ENCODE data around the gene COPG2. TPM values are rescaled to one million over a fixed set of nuclear protein-coding genes. Genes with fewer than 3 reads are reported as not detected.

Gene COPG2
- 19.9 TPM for polyA plus RNA-seq (2013, experiment 1 of 2)
- polyA plus RNA-seq (2013, experiment 2 of 2), result 19.5 TPM

DNA sequence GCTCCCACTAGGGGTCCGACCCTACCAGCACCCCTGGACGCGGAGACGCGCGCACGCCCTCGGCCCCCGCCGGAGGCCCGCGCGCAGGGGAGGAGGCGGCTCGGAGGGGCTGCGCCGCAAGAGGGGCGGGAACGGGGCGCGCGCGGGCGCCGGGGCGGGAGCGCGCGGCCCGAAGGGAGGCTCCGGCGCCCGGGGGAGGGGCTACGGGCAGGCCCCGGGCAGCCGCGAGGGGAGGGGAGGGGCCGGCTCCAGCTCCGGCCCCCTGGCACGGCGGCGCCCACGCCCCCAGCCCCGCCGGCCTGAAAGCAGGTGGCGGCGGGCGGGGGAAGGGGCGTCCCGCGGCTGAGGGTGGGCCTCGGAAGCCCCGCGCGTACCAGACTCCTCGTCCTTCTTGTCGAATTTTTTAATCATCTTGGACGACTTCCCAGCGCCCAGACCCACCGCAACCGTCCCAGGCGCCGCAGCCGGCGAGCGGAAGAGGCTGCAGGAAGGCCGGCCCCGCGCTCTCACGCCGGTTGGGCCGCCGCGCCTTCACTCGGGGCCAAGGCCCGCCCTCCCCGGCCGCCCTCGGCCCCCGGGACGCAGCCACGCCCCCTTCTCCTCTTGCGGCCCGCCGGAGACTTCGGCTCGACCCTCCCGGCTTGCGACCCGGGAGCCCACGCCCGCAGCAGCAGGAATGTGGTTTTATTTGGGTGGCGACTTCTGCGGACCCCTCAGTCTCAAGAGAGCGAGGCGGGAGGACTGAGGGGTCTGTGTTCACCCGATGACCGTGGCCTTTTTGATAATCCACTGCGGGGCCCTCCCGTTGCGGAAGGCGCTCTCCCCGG, at the start of gene COPG2:
Gene COPG2, minus strand, starts transcription at position 491 of the 827 bp plus-strand sequence. Its CDS starts 80 bp downstream, at position 411.
- Histone ChIP-seq H2BK15ac (ENCODE audit: low read depth, poor library complexity, severe bottlenecking) (peak within 1 kb of the TSS; percentile 99), H3K9ac (ENCODE audit: low read length) (peak within 1 kb of the TSS; percentile 90), H3K18ac (ENCODE audit: low read depth in 1 of 2, low read length in 2 of 2) (peak within 1 kb of the TSS; percentile 86 to 93), H3K79me1 (replicated peaks; ENCODE audit: low read length, poor library complexity, severe bottlenecking) (peaks cover 5% of the 10 kb centered on the region), H4K8ac (ENCODE audit: low read length) (peak within 1 kb of the TSS; percentile 95), H4K91ac (ENCODE audit: low read length) (peak within 1 kb of the TSS; percentile 76), H3K4me2 (ENCODE audit: low read length, poor library complexity, severe bottlenecking) (peak within 1 kb of the TSS; percentile 74), H3K23ac (ENCODE audit: low read length in 2 of 2) (peak within 1 kb of the TSS in 1 of 2 experiments; percentile 37), H3K27me3 (ENCODE audit: control insufficient read depth in 1 of 2, insufficient read depth in 1 of 2, low read length in 2 of 2) (no peaks in the 10 kb centered on the region), H2BK120ac (ENCODE audit: low read depth, low read length) (no peak within 1 kb of the TSS), H2BK5ac (ENCODE audit: low read depth, low read length, poor library complexity, severe bottlenecking) (no peak within 1 kb of the TSS), H2AFZ (ENCODE audit: low read depth, low read length) (peak within 1 kb of the TSS; percentile 92), H3K27ac (ENCODE audit: low read length, poor library complexity, severe bottlenecking) (peak within 1 kb of the TSS; percentile 55), H3K14ac (ENCODE audit: low read length in 2 of 2) (peak within 1 kb of the TSS in 1 of 2 experiments; percentile 98), H3K36me3 (ENCODE audit: control insufficient read depth in 1 of 2, insufficient read depth in 2 of 2, low read depth in 1 of 2, low read length in 2 of 2) (peaks cover 3 to 12% of the 10 kb centered on the region in 2 experiments), H2BK12ac (ENCODE audit: low read length in 2 of 2) (peak within 1 kb of the TSS in 1 of 2 experiments; percentile 88), H2AK5ac (ENCODE audit: low read length, severe bottlenecking) (peak within 1 kb of the TSS; percentile 29), H3K4ac (ENCODE audit: low read depth in 1 of 2, low read length in 2 of 2) (peak within 1 kb of the TSS in 1 of 2 experiments; percentile 74), H3K4me3 (ENCODE audit: insufficient read depth in 1 of 2, low read depth in 1 of 2, low read length in 2 of 2) (peak within 1 kb of the TSS; percentile 92 to 97), H3K9me3 (ENCODE audit: control insufficient read depth, low read length) (no peaks in the 10 kb centered on the region), H3K4me1 (ENCODE audit: control insufficient read depth, insufficient read depth, low read depth, low read length) (peaks cover 4% of the 10 kb centered on the region)
- peak; percentile 85 for DNase-seq
- under 1% methylated on average over 53 of the region's 103 CpGs for WGBS

- H2BK5ac ChIP-seq (ENCODE audit: low read depth, low read length, poor library complexity, severe bottlenecking), result no peak overlapping the region
- H3K14ac ChIP-seq (ENCODE audit: low read length in 2 of 2), result no peak overlapping the region
- H2AK5ac ChIP-seq (ENCODE audit: low read length, severe bottlenecking), result no peak overlapping the region
- H3K23ac ChIP-seq (ENCODE audit: low read length in 2 of 2), result no peak overlapping the region
- no peak for DNase-seq
- H3K79me1 ChIP-seq (replicated peaks; ENCODE audit: low read length, poor library complexity, severe bottlenecking), result no peaks in the 10 kb centered on the region
- H3K27me3 ChIP-seq (ENCODE audit: control insufficient read depth in 1 of 2, insufficient read depth in 1 of 2, low read length in 2 of 2), result peaks cover 0 to 10% of the 10 kb centered on the region in 2 experiments
- no peak overlapping the region for H2BK120ac ChIP-seq (ENCODE audit: low read depth, low read length)
- H3K4me1 ChIP-seq (ENCODE audit: control insufficient read depth, insufficient read depth, low read depth, low read length), result no peaks in the 10 kb centered on the region
- H4K8ac ChIP-seq (ENCODE audit: low read length), result no peak overlapping the region
- H3K4me3 ChIP-seq (ENCODE audit: insufficient read depth in 1 of 2, low read depth in 1 of 2, low read length in 2 of 2), result no peak overlapping the region
- no peak overlapping the region for H3K4ac ChIP-seq (ENCODE audit: low read depth in 1 of 2, low read length in 2 of 2)
- no peak overlapping the region for H2BK12ac ChIP-seq (ENCODE audit: low read length in 2 of 2)
- H3K27ac ChIP-seq (ENCODE audit: low read length, poor library complexity, severe bottlenecking), result no peak overlapping the region
- WGBS, result 36% methylated on average over 3 of the region's 3 CpGs
- no peak overlapping the region for H3K9ac ChIP-seq (ENCODE audit: low read length)
- peaks cover 3% of the 10 kb centered on the region for H3K9me3 ChIP-seq (ENCODE audit: control insufficient read depth, low read length)
- no peak overlapping the region for H2AFZ ChIP-seq (ENCODE audit: low read depth, low read length)
- H4K91ac ChIP-seq (ENCODE audit: low read length), result no peak overlapping the region
- no peak overlapping the region for H3K18ac ChIP-seq (ENCODE audit: low read depth in 1 of 2, low read length in 2 of 2)
- H3K4me2 ChIP-seq (ENCODE audit: low read length, poor library complexity, severe bottlenecking), result no peak overlapping the region
- H3K36me3 ChIP-seq (ENCODE audit: control insufficient read depth in 1 of 2, insufficient read depth in 2 of 2, low read depth in 1 of 2, low read length in 2 of 2), result no peaks in the 10 kb centered on the region
- no peak overlapping the region for H2BK15ac ChIP-seq (ENCODE audit: low read depth, poor library complexity, severe bottlenecking)
Observed at GRCh38 chr7:130712416-130712815, 43.9 kb upstream of the COPG2 start.

DNA sequence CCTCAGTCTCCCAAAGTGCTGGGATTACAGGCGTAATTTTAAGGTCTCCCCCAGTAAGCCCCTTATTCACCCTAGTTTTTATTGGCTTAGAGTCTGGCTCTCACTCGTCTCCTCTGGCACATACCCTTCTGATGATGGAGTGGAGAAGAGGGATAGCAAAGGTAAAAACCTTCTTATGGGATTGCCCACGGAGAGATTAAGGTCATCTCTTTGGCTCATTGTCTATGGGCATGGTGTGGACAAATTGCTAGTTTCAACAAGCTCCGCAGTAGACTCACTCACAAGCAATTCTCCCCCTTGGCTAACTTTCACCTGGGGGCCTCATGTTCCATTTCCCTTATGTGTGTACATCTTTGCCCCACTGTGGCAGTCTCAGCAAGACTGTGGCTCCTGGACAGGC, 40.2 kb upstream of the COPG2 start:
- Histone ChIP-seq H4K91ac (ENCODE audit: low read length) (no peak overlapping the region), H3K9ac (ENCODE audit: low read length) (no peak overlapping the region), H2BK120ac (ENCODE audit: low read depth, low read length) (no peak overlapping the region), H3K18ac (ENCODE audit: low read depth in 1 of 2, low read length in 2 of 2) (no peak overlapping the region), H3K23ac (ENCODE audit: low read length in 2 of 2) (no peak overlapping the region), H2BK15ac (ENCODE audit: low read depth, poor library complexity, severe bottlenecking) (no peak overlapping the region), H2BK12ac (ENCODE audit: low read length in 2 of 2) (no peak overlapping the region), H4K8ac (ENCODE audit: low read length) (no peak overlapping the region), H3K4me1 (ENCODE audit: control insufficient read depth, insufficient read depth, low read depth, low read length) (no peaks in the 10 kb centered on the region), H3K27ac (ENCODE audit: low read length, poor library complexity, severe bottlenecking) (no peak overlapping the region), H3K36me3 (ENCODE audit: control insufficient read depth in 1 of 2, insufficient read depth in 2 of 2, low read depth in 1 of 2, low read length in 2 of 2) (no peaks in the 10 kb centered on the region), H3K79me1 (replicated peaks; ENCODE audit: low read length, poor library complexity, severe bottlenecking) (no peaks in the 10 kb centered on the region), H3K14ac (ENCODE audit: low read length in 2 of 2) (no peak overlapping the region), H2AK5ac (ENCODE audit: low read length, severe bottlenecking) (no peak overlapping the region), H3K4me3 (ENCODE audit: insufficient read depth in 1 of 2, low read depth in 1 of 2, low read length in 2 of 2) (no peak overlapping the region), H3K9me3 (ENCODE audit: control insufficient read depth, low read length) (peaks cover 14% of the 10 kb centered on the region), H2AFZ (ENCODE audit: low read depth, low read length) (no peak overlapping the region), H3K4ac (ENCODE audit: low read depth in 1 of 2, low read length in 2 of 2) (no peak overlapping the region), H3K27me3 (ENCODE audit: control insufficient read depth in 1 of 2, insufficient read depth in 1 of 2, low read length in 2 of 2) (peaks cover 0 to 10% of the 10 kb centered on the region in 2 experiments), H3K4me2 (ENCODE audit: low read length, poor library complexity, severe bottlenecking) (no peak overlapping the region), H2BK5ac (ENCODE audit: low read depth, low read length, poor library complexity, severe bottlenecking) (no peak overlapping the region)
- DNase-seq, result no peak
- WGBS, result 90% methylated on average over 2 of the region's 4 CpGs

DNA sequence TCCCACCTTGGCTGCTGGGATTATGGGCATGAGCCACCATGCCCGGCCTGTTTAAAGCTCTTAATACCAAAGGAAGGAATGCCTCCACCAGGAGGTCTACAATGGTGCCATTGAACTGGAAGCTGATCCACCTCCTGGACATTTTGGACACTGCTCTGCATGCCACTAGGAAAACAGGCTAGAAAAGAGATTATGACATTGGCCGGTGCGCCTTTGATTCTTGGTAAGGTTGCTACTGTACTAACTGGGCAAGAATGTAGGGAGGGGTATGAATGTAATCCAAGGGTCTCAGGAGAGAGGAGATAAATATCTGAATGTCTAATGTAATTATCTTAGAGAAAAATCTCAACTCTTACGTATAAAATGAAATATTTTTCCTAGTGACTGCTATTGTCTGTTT, 39.5 kb upstream of the COPG2 start:
- H3K4me3 ChIP-seq (ENCODE audit: insufficient read depth in 1 of 2, low read depth in 1 of 2, low read length in 2 of 2), result no peak overlapping the region
- 96% methylated on average over 3 of the region's 4 CpGs for WGBS
- H2BK120ac ChIP-seq (ENCODE audit: low read depth, low read length), result no peak overlapping the region
- peaks cover 0 to 8% of the 10 kb centered on the region in 2 experiments for H3K27me3 ChIP-seq (ENCODE audit: control insufficient read depth in 1 of 2, insufficient read depth in 1 of 2, low read length in 2 of 2)
- H3K4me1 ChIP-seq (ENCODE audit: control insufficient read depth, insufficient read depth, low read depth, low read length), result no peaks in the 10 kb centered on the region
- no peak overlapping the region for H3K14ac ChIP-seq (ENCODE audit: low read length in 2 of 2)
- no peak overlapping the region for H3K4ac ChIP-seq (ENCODE audit: low read depth in 1 of 2, low read length in 2 of 2)
- no peak overlapping the region for H3K23ac ChIP-seq (ENCODE audit: low read length in 2 of 2)
- H2BK12ac ChIP-seq (ENCODE audit: low read length in 2 of 2), result no peak overlapping the region
- H2AK5ac ChIP-seq (ENCODE audit: low read length, severe bottlenecking), result no peak overlapping the region
- H3K27ac ChIP-seq (ENCODE audit: low read length, poor library complexity, severe bottlenecking), result no peak overlapping the region
- no peaks in the 10 kb centered on the region for H3K36me3 ChIP-seq (ENCODE audit: control insufficient read depth in 1 of 2, insufficient read depth in 2 of 2, low read depth in 1 of 2, low read length in 2 of 2)
- no peaks in the 10 kb centered on the region for H3K79me1 ChIP-seq (replicated peaks; ENCODE audit: low read length, poor library complexity, severe bottlenecking)
- no peak overlapping the region for H3K9ac ChIP-seq (ENCODE audit: low read length)
- no peak overlapping the region for H2BK15ac ChIP-seq (ENCODE audit: low read depth, poor library complexity, severe bottlenecking)
- peaks cover 14% of the 10 kb centered on the region for H3K9me3 ChIP-seq (ENCODE audit: control insufficient read depth, low read length)
- H2BK5ac ChIP-seq (ENCODE audit: low read depth, low read length, poor library complexity, severe bottlenecking), result no peak overlapping the region
- no peak for DNase-seq
- H3K18ac ChIP-seq (ENCODE audit: low read depth in 1 of 2, low read length in 2 of 2), result no peak overlapping the region
- no peak overlapping the region for H2AFZ ChIP-seq (ENCODE audit: low read depth, low read length)
- no peak overlapping the region for H3K4me2 ChIP-seq (ENCODE audit: low read length, poor library complexity, severe bottlenecking)
- no peak overlapping the region for H4K91ac ChIP-seq (ENCODE audit: low read length)
- no peak overlapping the region for H4K8ac ChIP-seq (ENCODE audit: low read length)
